Transverse colon (tissue), 4 donors: Measurements from ENCODE around the gene COPA. TPM values are rescaled to one million over a fixed set of nuclear protein-coding genes. Genes with fewer than 3 reads are reported as not detected.

ENCODE experiments used
- DNase-seq: peaks from one replicate; pipeline ENCODE4 v3.0.0-alpha.2; 2019
- H3K27ac ChIP-seq, 4 donors: fragments of 200-600 bp; sonication (generic); 2 replicates each; pipeline ENCODE4 v1.5.1; 2016 to 2018; ENCODE audit warnings: inconsistent platforms in 4 of 4
- H3K27me3 ChIP-seq: fragments of 200-600 bp; sonication (generic); 2 replicates; pipeline ENCODE4 v1.5.1; 2017; ENCODE audit warnings: inconsistent platforms
- H3K36me3 ChIP-seq, 4 donors: fragments of 200-600 bp; sonication (generic); 2 replicates each; pipeline ENCODE4 v1.5.1; 2017 to 2019; ENCODE audit warnings: inconsistent platforms in 4 of 4
- H3K4me1 ChIP-seq, 4 donors: fragments of 200-600 bp; sonication (generic); 2 replicates each; pipeline ENCODE4 v1.5.1; 2017 to 2020; ENCODE audit warnings: inconsistent platforms in 4 of 4
- H3K4me3 ChIP-seq, 4 donors: fragments of 200-600 bp; sonication (generic); 1 replicate in 1 of 4; 2 replicates in 3 of 4; pipeline versions ENCODE4 v1.5.1 to v1.6.1; 2017 to 2019; ENCODE audit warnings: inconsistent platforms in 4 of 4
- H3K9me3 ChIP-seq, 2 donors: fragments of 200-600 bp; sonication (generic); 2 replicates each; pipeline ENCODE4 v1.5.1; 2017 to 2019; ENCODE audit warnings: inconsistent platforms in 2 of 2
- EP300 ChIP-seq: sonication (generic); formaldehyde crosslinking; IDR thresholded peaks from one replicate; pipeline ENCODE4 v1.6.1; 2017; ENCODE audit warnings: antibody characterized with exemption, low read depth
- POLR2A ChIP-seq: fragments of 450-650 bp; IDR thresholded peaks from one replicate; pipeline ENCODE4 v1.6.1; 2016; ENCODE audit warnings: antibody characterized with exemption, mild to moderate bottlenecking, moderate library complexity
- POLR2AphosphoS5 ChIP-seq, 3 donors: sonication (generic); formaldehyde crosslinking; IDR thresholded peaks; one replicate each; pipeline ENCODE4 v1.6.1; 2016; ENCODE audit warnings: antibody characterized with exemption in 3 of 3
- WGBS, 2 donors: methylation state at CpG; one replicate each; pipeline ENCODE4 v1.1.5; 2018; ENCODE audit warnings: low coverage in 1 of 2; 5-methylcytosine and 5-hydroxymethylcytosine counted together
- in situ Hi-C, 4 donors: fragments of 200-750 bp; cut with MboI; loops; one replicate each; pipeline versions ENCODE4 v1.15.0 to v1.15.1; 2017; ENCODE audit warnings: low sequenced_read_pairs in 3 of 4, low pct_ligation_motif_present in 1 of 4, low pct_unique_long_range_greater_than_20kb in 1 of 4
- intact Hi-C: fragments of 100-400 bp; cut with DNase I; formaldehyde crosslinking; loops from one replicate; pipeline ENCODE4 v1.15.1; 2023; ENCODE audit warnings: low total_unique reads
- total RNA-seq, 4 donors: library from RNA; depleted of rRNA; stranded (reverse); fragments of >200 nt; gene quantifications; one replicate each; pipeline ENCODE4 v1.1.0, GENCODE V29; 2016
- TF ChIP-seq, protein P1 (sequence below), 5 experiments: fragments of 200-600 bp in 3 of 5; fragments of 450-650 bp in 2 of 5; sonication (generic) in 3 of 5; IDR thresholded peaks; 1 replicate in 2 of 5; 2 replicates in 3 of 5; pipeline ENCODE4 v1.5.1; 2016 to 2017; ENCODE audit warnings: antibody characterized with exemption in 5 of 5, inconsistent platforms in 3 of 5, mild to moderate bottlenecking in 2 of 5, moderate library complexity in 1 of 5

The COPA gene
- total RNA-seq, 4 donors from 2014 or later: 98.7 to 152 (median 119) TPM

GRCh38 chr1:160360227-160360695, 17.2 kb upstream of the COPA start:
- Histone ChIP-seq H3K4me1 (no peaks in the 10 kb centered on the region), H3K4me3 (no peak overlapping the region), H3K9me3 (no peaks in the 10 kb centered on the region), H3K27ac (no peak overlapping the region), H3K27me3 (no peaks in the 10 kb centered on the region), H3K36me3 (peaks cover 0 to 21% (median 9%) of the 10 kb centered on the region in 4 donors)
- no peak for DNase-seq
- 87% methylated on average over 8 of the region's 8 CpGs; no CpG with 5 or more reads in 1 of the 2 donors for WGBS, 2 donors
- intact Hi-C loops: no loop called here
- in situ Hi-C loops: no loop called here
- TF ChIP-seq, protein P1, sequence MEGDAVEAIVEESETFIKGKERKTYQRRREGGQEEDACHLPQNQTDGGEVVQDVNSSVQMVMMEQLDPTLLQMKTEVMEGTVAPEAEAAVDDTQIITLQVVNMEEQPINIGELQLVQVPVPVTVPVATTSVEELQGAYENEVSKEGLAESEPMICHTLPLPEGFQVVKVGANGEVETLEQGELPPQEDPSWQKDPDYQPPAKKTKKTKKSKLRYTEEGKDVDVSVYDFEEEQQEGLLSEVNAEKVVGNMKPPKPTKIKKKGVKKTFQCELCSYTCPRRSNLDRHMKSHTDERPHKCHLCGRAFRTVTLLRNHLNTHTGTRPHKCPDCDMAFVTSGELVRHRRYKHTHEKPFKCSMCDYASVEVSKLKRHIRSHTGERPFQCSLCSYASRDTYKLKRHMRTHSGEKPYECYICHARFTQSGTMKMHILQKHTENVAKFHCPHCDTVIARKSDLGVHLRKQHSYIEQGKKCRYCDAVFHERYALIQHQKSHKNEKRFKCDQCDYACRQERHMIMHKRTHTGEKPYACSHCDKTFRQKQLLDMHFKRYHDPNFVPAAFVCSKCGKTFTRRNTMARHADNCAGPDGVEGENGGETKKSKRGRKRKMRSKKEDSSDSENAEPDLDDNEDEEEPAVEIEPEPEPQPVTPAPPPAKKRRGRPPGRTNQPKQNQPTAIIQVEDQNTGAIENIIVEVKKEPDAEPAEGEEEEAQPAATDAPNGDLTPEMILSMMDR (IDR thresholded peaks at IDR 0.05): no peak
- TF ChIP-seq POLR2A (no peak), EP300 (no peak), POLR2AphosphoS5 (IDR thresholded peaks at IDR 0.05) (no peak)

DNA sequence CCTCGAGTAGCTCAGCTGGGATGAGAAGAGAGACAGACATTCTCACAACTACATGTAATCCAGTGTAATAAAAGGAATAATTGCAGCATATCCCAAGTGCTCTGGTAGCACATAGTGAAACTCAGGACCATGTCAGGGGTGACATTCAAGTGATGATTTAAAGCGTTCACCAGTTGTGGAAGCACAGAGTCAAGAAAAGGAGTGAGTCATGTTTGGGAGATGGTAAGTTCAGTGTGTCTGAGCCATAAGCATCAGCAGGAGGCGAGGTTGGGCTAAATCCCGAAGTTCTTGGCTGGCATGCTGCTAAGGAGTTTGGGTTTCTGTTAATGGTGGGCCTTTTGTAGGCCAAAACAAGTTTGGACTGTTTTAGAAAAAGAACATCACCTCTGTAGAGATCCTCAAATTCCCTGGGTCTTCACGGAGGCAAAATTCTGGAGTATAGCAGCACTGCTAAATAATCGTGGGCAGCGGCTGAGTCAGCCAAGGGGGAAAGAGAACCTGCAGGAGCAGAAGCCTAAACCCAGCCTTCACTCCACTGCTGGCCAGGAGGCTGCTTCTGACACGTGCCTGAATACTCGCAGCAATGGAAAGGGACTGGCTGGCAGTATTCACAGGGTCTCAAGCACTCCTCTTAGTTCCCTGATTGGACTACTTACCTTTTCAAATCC, 16.6 kb upstream of the COPA start:
- Histone ChIP-seq H3K36me3 (peaks cover 0 to 27% (median 12%) of the 10 kb centered on the region in 4 donors), H3K4me3 (no peak overlapping the region), H3K27me3 (no peaks in the 10 kb centered on the region), H3K4me1 (no peaks in the 10 kb centered on the region), H3K9me3 (no peaks in the 10 kb centered on the region), H3K27ac (no peak overlapping the region)
- DNase-seq: no peak
- intact Hi-C loops (no loop called here), in situ Hi-C loops (no loop called here)
- 85% methylated on average over 4 to 9 of the region's 9 CpGs for WGBS, 2 donors
- TF ChIP-seq POLR2AphosphoS5 (IDR thresholded peaks at IDR 0.05) (no peak), POLR2A (no peak), EP300 (no peak)
- TF ChIP-seq, protein P1 (IDR thresholded peaks at IDR 0.05): no peak

DNA sequence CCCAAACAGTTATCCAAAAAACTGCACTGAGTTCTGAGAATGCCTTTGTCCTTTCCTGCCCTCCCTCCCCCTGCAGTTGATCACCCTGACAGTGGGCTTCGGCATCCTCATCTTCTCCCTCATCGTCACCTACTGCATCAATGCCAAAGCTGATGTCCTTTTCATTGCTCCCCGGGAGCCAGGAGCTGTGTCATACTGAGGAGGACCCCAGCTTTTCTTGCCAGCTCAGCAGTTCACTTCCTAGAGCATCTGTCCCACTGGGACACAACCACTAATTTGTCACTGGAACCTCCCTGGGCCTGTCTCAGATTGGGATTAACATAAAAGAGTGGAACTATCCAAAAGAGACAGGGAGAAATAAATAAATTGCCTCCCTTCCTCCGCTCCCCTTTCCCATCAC, 15.0 kb upstream of the COPA start:
- Histone ChIP-seq H3K4me3 (no peak overlapping the region), H3K36me3 (peaks cover 0 to 43% (median 21%) of the 10 kb centered on the region in 4 donors), H3K27ac (no peak overlapping the region), H3K9me3 (no peaks in the 10 kb centered on the region), H3K27me3 (no peaks in the 10 kb centered on the region), H3K4me1 (no peaks in the 10 kb centered on the region)
- intact Hi-C loops (no loop called here), in situ Hi-C loops (no loop called here)
- no peak for DNase-seq
- 85 to 100% methylated on average over 2 to 4 of the region's 4 CpGs for WGBS, 2 donors
- no peak for TF ChIP-seq POLR2A
- TF ChIP-seq, protein P1 (IDR thresholded peaks at IDR 0.05): no peak
- TF ChIP-seq EP300: no peak
- TF ChIP-seq POLR2AphosphoS5 (IDR thresholded peaks at IDR 0.05): no peak

DNA sequence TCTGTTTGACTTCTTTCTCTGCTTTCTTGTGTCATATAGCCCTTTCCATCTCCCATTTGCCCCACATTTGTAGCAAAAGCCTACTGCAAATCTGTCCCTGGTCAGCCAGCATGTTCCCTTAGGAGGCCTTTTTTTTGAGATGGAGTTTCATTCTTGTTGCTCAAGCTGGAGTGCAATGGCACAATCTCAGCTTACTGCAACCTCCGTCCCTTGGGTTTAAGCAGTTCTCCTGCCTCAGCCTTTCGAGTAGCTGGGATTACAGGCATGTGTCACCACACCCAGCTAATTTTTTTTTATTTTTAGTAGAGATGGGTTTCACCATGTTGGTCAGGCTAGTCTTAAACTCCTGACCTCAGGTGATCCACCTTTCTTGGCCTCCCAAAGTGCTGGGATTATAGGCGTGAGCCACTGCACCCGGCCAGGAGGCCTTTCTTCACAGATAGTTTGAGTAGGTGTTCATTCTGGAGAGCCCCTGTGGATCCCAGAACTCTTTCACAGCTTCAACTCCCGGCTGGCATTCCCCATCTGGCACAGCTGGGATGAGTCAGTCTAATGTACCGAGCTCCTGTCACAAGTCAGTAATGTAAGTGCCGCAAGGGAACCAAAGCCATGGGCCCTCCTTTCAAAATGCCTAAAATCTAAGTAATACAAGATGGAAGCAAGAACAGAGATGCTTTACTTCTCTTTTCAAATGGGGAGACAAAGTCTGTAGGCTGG, 14.4 kb upstream of the COPA start:
- TF ChIP-seq POLR2AphosphoS5 (IDR thresholded peaks at IDR 0.05) (no peak), EP300 (no peak), POLR2A (no peak)
- TF ChIP-seq, protein P1 (IDR thresholded peaks at IDR 0.05): no peak
- Histone ChIP-seq H3K4me3 (no peak overlapping the region), H3K36me3 (peaks cover 0 to 49% (median 21%) of the 10 kb centered on the region in 4 donors), H3K27ac (no peak overlapping the region), H3K9me3 (no peaks in the 10 kb centered on the region), H3K4me1 (no peaks in the 10 kb centered on the region), H3K27me3 (no peaks in the 10 kb centered on the region)
- WGBS, 2 donors: 91% methylated on average over 7 of the region's 7 CpGs; no CpG with 5 or more reads in 1 of the 2 donors
- no peak for DNase-seq
- intact Hi-C loops: no loop called here
- in situ Hi-C loops: no loop called here
